ENCODE data around the gene RUFY2. TPM values are rescaled to one million over a fixed set of nuclear protein-coding genes. Genes with fewer than 3 reads are reported as not detected.

The RUFY2 gene
- total RNA-seq, 2 donors from 2014 or later = 27.5 to 44.0 TPM

- TF ChIP-seq CTCF (IDR thresholded peaks at IDR 0.05) = peak; percentile 31
- H3K36me3 ChIP-seq = no peaks in the 10 kb centered on the region
- DNase-seq (ENCODE audit: low spot score) (peak; percentile 28), ATAC-seq (ENCODE audit: insufficient number of reproducible peaks, low FRiP score, low read depth) (peak; percentile 0)
- H3K4me1 ChIP-seq (ENCODE audit: control insufficient read depth in 1 of 2, low read depth in 2 of 2) = peaks cover 27 to 47% of the 10 kb centered on the region in 2 donors
- H3K27ac ChIP-seq = peak within 1 kb of the TSS; percentile 99 to 100
- H3K4me3 ChIP-seq = peak within 1 kb of the TSS; percentile 79
- no peaks in the 10 kb centered on the region for H3K27me3 ChIP-seq (replicated peaks; ENCODE audit: insufficient read depth)
- no peaks in the 10 kb centered on the region for H3K9me3 ChIP-seq
These were observed 74.6 kb downstream of the RUFY2 start, which contains the start of gene PBLD for GRCh38 chr10:68332259-68333057. TSS of gene PBLD (minus strand) at chr10:68332928. CDS start at chr10:68306844, 26,084 bp downstream.

- H3K4me3 ChIP-seq = peak within 1 kb of the TSS; percentile 79
- H3K36me3 ChIP-seq = no peaks in the 10 kb centered on the region
- DNase-seq (ENCODE audit: low spot score) (peak; percentile 89), ATAC-seq (ENCODE audit: insufficient number of reproducible peaks, low FRiP score, low read depth) (peak; percentile 82)
- H3K9me3 ChIP-seq = no peaks in the 10 kb centered on the region
- H3K27ac ChIP-seq = peak within 1 kb of the TSS; percentile 99 to 100
- TF ChIP-seq CTCF (IDR thresholded peaks at IDR 0.05) = peak; percentile 15
- peaks cover 21 to 39% of the 10 kb centered on the region in 2 donors for H3K4me1 ChIP-seq (ENCODE audit: control insufficient read depth in 1 of 2, low read depth in 2 of 2)
- H3K27me3 ChIP-seq (replicated peaks; ENCODE audit: insufficient read depth) = no peaks in the 10 kb centered on the region
These were observed 75.4 kb downstream of the RUFY2 start, which contains the start of gene HNRNPH3 for GRCh38 chr10:68331455-68332258. TSS of gene HNRNPH3 (plus strand) at chr10:68332064. CDS start at chr10:68337222, 5,158 bp downstream.

- no peaks in the 10 kb centered on the region for H3K9me3 ChIP-seq
- ATAC-seq (ENCODE audit: insufficient number of reproducible peaks, low FRiP score, low read depth) (peak; percentile 2), DNase-seq (ENCODE audit: low spot score) (no peak)
- peak overlapping the region; percentile 79 for H3K4me3 ChIP-seq
- H3K27me3 ChIP-seq (replicated peaks; ENCODE audit: insufficient read depth) = no peaks in the 10 kb centered on the region
- no peaks in the 10 kb centered on the region for H3K36me3 ChIP-seq
- peaks cover 14 to 32% of the 10 kb centered on the region in 2 donors for H3K4me1 ChIP-seq (ENCODE audit: control insufficient read depth in 1 of 2, low read depth in 2 of 2)
- no peak for TF ChIP-seq CTCF (IDR thresholded peaks at IDR 0.05)
- peak overlapping the region; percentile 99 to 100 for H3K27ac ChIP-seq
These were observed 76.1 kb downstream of the RUFY2 start for GRCh38 chr10:68330852-68331454.

- Histone ChIP-seq H3K27ac (peak overlapping the region; percentile 37 to 99), H3K27me3 (replicated peaks; ENCODE audit: insufficient read depth) (no peaks in the 10 kb centered on the region), H3K4me3 (no peak overlapping the region), H3K4me1 (ENCODE audit: control insufficient read depth in 1 of 2, low read depth in 2 of 2) (peaks cover 6 to 25% of the 10 kb centered on the region in 2 donors), H3K9me3 (no peaks in the 10 kb centered on the region), H3K36me3 (no peaks in the 10 kb centered on the region)
- no peak for ATAC-seq (ENCODE audit: insufficient number of reproducible peaks, low FRiP score, low read depth)
- no peak for TF ChIP-seq CTCF (IDR thresholded peaks at IDR 0.05)
- no peak for DNase-seq (ENCODE audit: low spot score)
These were observed 77.6 kb downstream of the RUFY2 start for GRCh38 chr10:68329506-68329861.
